Mesodermal cell (in vitro differentiated cells): ENCODE results near the gene SSR4.

Experiments used
- H3K27ac ChIP-seq: 2 replicates; pipeline ENCODE4 v1.7.0; 2013; ENCODE audit warnings: mild to moderate bottlenecking, low read depth, low read length, moderate library complexity; ENCODE audit not compliant: severe bottlenecking
- H3K36me3 ChIP-seq: 2 replicates; pipeline ENCODE4 v1.7.1; 2013; ENCODE audit warnings: mild to moderate bottlenecking, low read length, moderate library complexity; ENCODE audit not compliant: control insufficient read depth, insufficient read depth
- H3K4me1 ChIP-seq: one replicate; pipeline ENCODE4 v1.7.1; 2013; ENCODE audit warnings: mild to moderate bottlenecking, low read length; ENCODE audit not compliant: insufficient read depth, control insufficient read depth, poor library complexity, severe bottlenecking
- H3K4me3 ChIP-seq: 2 replicates; pipeline ENCODE4 v1.7.0; 2013; ENCODE audit warnings: low read length, control low read depth, mild to moderate bottlenecking; ENCODE audit not compliant: insufficient read depth, poor library complexity, severe bottlenecking; ENCODE audit errors: extremely low read depth
- H3K9me3 ChIP-seq: 2 replicates; pipeline ENCODE4 v1.7.1; 2013; ENCODE audit warnings: mild to moderate bottlenecking, low read length, moderate library complexity; ENCODE audit not compliant: control insufficient read depth
- WGBS, 2 experiments: methylation state at CpG; one replicate each; pipeline ENCODE4 v1.1.5; 2013; ENCODE audit warnings: missing lambda C conversion rate in 2 of 2; ENCODE audit not compliant: insufficient coverage in 2 of 2; 5-methylcytosine and 5-hydroxymethylcytosine counted together

SSR4 gene

GRCh38 chrX:153776120-153776599 lies 18.3 kb upstream of the SSR4 start:
- H3K4me1 ChIP-seq = no peaks in the 10 kb centered on the region
- no peaks in the 10 kb centered on the region for H3K36me3 ChIP-seq
- H3K27ac ChIP-seq = no peak overlapping the region
- no peak overlapping the region for H3K4me3 ChIP-seq
- no peaks in the 10 kb centered on the region for H3K9me3 ChIP-seq
- 100% methylated on average over 1 of the region's 20 CpGs; no CpG with 5 or more reads in 1 of the 2 experiments for WGBS, 2 experiments

- no peak overlapping the region for H3K27ac ChIP-seq
- no peaks in the 10 kb centered on the region for H3K36me3 ChIP-seq
- 100% methylated on average over 3 of the region's 22 CpGs for WGBS, 2 experiments
- no peak overlapping the region for H3K4me3 ChIP-seq
- no peaks in the 10 kb centered on the region for H3K4me1 ChIP-seq
- H3K9me3 ChIP-seq = no peaks in the 10 kb centered on the region
Observed at GRCh38 chrX:153776611-153777045, 17.8 kb upstream of the SSR4 start.

GRCh38 chrX:153777261-153778090 lies 17.0 kb upstream of the SSR4 start:
- Histone ChIP-seq H3K4me3 (no peak overlapping the region), H3K9me3 (no peaks in the 10 kb centered on the region), H3K36me3 (no peaks in the 10 kb centered on the region), H3K4me1 (no peaks in the 10 kb centered on the region), H3K27ac (no peak overlapping the region)
- WGBS, 2 experiments = 95 to 96% methylated on average over 8 to 19 of the region's 34 CpGs

- no peaks in the 10 kb centered on the region for H3K36me3 ChIP-seq
- no peaks in the 10 kb centered on the region for H3K4me1 ChIP-seq
- WGBS, 2 experiments = 80 to 91% methylated on average over 1 to 6 of the region's 17 CpGs
- H3K4me3 ChIP-seq = no peak overlapping the region
- H3K9me3 ChIP-seq = no peaks in the 10 kb centered on the region
- no peak overlapping the region for H3K27ac ChIP-seq
Observed at GRCh38 chrX:153778181-153778580, 16.3 kb upstream of the SSR4 start.

- H3K4me1 ChIP-seq = no peaks in the 10 kb centered on the region
- H3K36me3 ChIP-seq = no peaks in the 10 kb centered on the region
- H3K27ac ChIP-seq = no peak overlapping the region
- no peak overlapping the region for H3K4me3 ChIP-seq
- WGBS, 2 experiments = 93 to 100% methylated on average over 2 to 8 of the region's 16 CpGs
- no peaks in the 10 kb centered on the region for H3K9me3 ChIP-seq
Observed at GRCh38 chrX:153778684-153779101, 15.8 kb upstream of the SSR4 start.

GRCh38 chrX:153779891-153780677 lies 14.4 kb upstream of the SSR4 start:
- no peak overlapping the region for H3K4me3 ChIP-seq
- no peaks in the 10 kb centered on the region for H3K4me1 ChIP-seq
- no peak overlapping the region for H3K27ac ChIP-seq
- H3K36me3 ChIP-seq = no peaks in the 10 kb centered on the region
- H3K9me3 ChIP-seq = no peaks in the 10 kb centered on the region
- 95 to 100% methylated on average over 1 to 14 of the region's 18 CpGs for WGBS, 2 experiments

GRCh38 chrX:153780678-153781427 lies 13.6 kb upstream of the SSR4 start, which contains the start of gene SRPK3:
Gene SRPK3 (plus strand): TSS chrX:153781041. CDS start chrX:153781087, 46 bp downstream.
- H3K27ac ChIP-seq = no peak within 1 kb of the TSS
- WGBS, 2 experiments = 82 to 93% methylated on average over 18 to 25 of the region's 52 CpGs
- no peak within 1 kb of the TSS for H3K4me3 ChIP-seq
- H3K9me3 ChIP-seq = no peaks in the 10 kb centered on the region
- no peaks in the 10 kb centered on the region for H3K36me3 ChIP-seq
- no peaks in the 10 kb centered on the region for H3K4me1 ChIP-seq

GRCh38 chrX:153781428-153782047 lies 12.9 kb upstream of the SSR4 start:
- Histone ChIP-seq H3K27ac (no peak overlapping the region), H3K4me1 (no peaks in the 10 kb centered on the region), H3K36me3 (no peaks in the 10 kb centered on the region), H3K9me3 (no peaks in the 10 kb centered on the region), H3K4me3 (no peak overlapping the region)
- WGBS, 2 experiments = 88 to 97% methylated on average over 4 to 9 of the region's 24 CpGs

GRCh38 chrX:153782313-153782712 lies 12.2 kb upstream of the SSR4 start:
- 88 to 92% methylated on average over 2 to 3 of the region's 11 CpGs for WGBS, 2 experiments
- peaks cover 4% of the 10 kb centered on the region for H3K36me3 ChIP-seq
- no peaks in the 10 kb centered on the region for H3K4me1 ChIP-seq
- H3K4me3 ChIP-seq = no peak overlapping the region
- H3K27ac ChIP-seq = no peak overlapping the region
- no peaks in the 10 kb centered on the region for H3K9me3 ChIP-seq

GRCh38 chrX:153782871-153783270 lies 11.6 kb upstream of the SSR4 start:
- Histone ChIP-seq H3K27ac (no peak overlapping the region), H3K4me1 (no peaks in the 10 kb centered on the region), H3K4me3 (no peak overlapping the region), H3K9me3 (no peaks in the 10 kb centered on the region), H3K36me3 (peaks cover 9% of the 10 kb centered on the region)
- WGBS, 2 experiments = 97% methylated on average over 5 of the region's 14 CpGs; no CpG with 5 or more reads in 1 of the 2 experiments
